Activated CD8-positive, alpha-beta memory T cell treated with anti-CD3 and anti-CD28 coated beads for 36 hours (primary cell): Measurements from ENCODE around the gene GNL3L. TPM values are rescaled to one million over a fixed set of nuclear protein-coding genes. Genes with fewer than 3 reads are reported as not detected.
"Not testable (repeated sequence)": the region's sequence is repeated elsewhere in the genome, so short reads cannot be mapped to it uniquely, and the experiment has no call there.

Experiments used
- CTCF ChIA-PET: fragments of 350-600 bp; sonication (Branson Sonifier 250); formaldehyde crosslinking; loops from one replicate; lab custom pipeline; 2021; ENCODE audit warnings: antibody characterized with exemption; lab: Charles Lee
- POLR2A ChIA-PET: fragments of 350-600 bp; sonication (Branson Sonifier 250); formaldehyde crosslinking; loops from one replicate; lab custom pipeline; 2021; ENCODE audit warnings: antibody characterized with exemption; lab: Charles Lee
- total RNA-seq, 2 experiments: library from RNA; stranded (reverse); gene quantifications; one replicate each; pipeline ENCODE4 v1.2.3, GENCODE V29; 2021

Gene GNL3L, protein sequence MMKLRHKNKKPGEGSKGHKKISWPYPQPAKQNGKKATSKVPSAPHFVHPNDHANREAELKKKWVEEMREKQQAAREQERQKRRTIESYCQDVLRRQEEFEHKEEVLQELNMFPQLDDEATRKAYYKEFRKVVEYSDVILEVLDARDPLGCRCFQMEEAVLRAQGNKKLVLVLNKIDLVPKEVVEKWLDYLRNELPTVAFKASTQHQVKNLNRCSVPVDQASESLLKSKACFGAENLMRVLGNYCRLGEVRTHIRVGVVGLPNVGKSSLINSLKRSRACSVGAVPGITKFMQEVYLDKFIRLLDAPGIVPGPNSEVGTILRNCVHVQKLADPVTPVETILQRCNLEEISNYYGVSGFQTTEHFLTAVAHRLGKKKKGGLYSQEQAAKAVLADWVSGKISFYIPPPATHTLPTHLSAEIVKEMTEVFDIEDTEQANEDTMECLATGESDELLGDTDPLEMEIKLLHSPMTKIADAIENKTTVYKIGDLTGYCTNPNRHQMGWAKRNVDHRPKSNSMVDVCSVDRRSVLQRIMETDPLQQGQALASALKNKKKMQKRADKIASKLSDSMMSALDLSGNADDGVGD
- 10 to 100 TPM; 94.1 to 95.6 TPM for total RNA-seq

DNA sequence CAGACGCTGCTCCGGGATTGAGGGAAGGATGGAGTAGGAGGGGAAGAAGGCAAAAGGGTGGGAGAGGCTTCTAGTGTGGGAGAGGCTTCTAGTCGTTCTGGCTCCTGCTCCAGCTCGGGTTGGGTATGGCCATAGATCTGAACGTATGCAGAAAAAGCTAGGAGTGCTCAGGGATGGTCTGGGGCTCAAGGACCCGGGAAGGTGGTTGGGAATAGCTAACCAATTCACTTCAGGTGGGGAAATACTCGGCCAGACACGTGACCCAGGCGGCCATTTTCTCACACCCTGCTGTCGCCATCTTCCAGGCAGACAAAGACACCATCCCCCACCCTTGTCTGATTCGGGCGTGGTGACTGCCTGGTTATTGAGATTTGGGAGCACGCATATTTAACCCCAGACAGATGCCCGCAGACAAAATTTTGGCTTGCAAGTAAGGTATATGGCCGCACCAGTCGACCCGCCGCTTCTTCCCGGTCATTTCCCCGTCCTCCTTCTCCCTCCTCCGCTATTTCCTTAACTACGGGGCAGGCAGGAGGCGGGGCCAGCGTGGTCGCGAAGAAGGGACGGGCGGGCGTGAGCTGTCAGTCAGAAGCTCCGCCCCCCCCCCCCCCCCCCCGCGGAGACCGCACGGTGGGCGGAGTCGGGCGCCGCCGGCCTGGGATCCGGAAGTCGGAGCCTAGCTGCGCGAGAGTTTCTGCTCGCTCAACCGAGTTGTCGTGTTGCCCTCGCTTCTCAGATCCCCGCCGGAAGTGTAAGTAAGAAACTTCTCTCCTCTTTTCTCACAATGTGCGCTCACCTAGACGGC lies at the start of gene GNL3L:
Gene GNL3L (plus strand): TSS at position 668 of the 805 bp plus-strand sequence. CDS start 2,348 bp downstream, outside the sequence.
- POLR2A ChIA-PET, result interaction anchor here (0.6 to 1.7 kb wide), 3 partner anchors 110 to 487 kb away, joined by 3 to 12 read pairs (median 4); no protein-coding TSS in a partner anchor
- CTCF ChIA-PET, result no interaction called here

GRCh38 chrX:54482839-54483593 lies 47.0 kb upstream of the GNL3L start:
- CTCF ChIA-PET, result no interaction called here
- POLR2A ChIA-PET, result no interaction called here

GRCh38 chrX:54483946-54484345 lies 46.1 kb upstream of the GNL3L start:
- ChIA-PET POLR2A (no interaction called here), CTCF (no interaction called here)

- CTCF ChIA-PET, result no interaction called here
- POLR2A ChIA-PET, result no interaction called here
Observed at GRCh38 chrX:54484666-54485065, 45.4 kb upstream of the GNL3L start.

DNA sequence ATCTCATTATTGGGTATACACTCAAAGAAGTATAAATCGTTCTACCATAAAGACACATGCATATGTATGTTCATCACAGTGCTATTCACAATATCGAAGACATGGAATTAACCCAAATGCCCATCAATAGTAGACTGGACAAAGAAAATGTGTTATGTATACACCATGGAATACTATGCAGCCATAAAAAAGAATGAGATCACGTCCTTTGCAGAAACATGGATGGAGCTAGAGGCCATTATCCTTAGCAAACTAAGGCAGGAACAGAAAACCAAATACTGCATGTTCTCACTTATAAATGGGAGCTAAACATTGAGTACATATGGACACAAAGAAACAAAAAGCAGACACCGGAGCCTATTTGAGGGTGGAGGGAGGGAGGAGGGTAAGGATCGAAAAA lies 40.2 kb upstream of the GNL3L start:
- CTCF ChIA-PET, POLR2A ChIA-PET: not testable (repeated sequence)

DNA sequence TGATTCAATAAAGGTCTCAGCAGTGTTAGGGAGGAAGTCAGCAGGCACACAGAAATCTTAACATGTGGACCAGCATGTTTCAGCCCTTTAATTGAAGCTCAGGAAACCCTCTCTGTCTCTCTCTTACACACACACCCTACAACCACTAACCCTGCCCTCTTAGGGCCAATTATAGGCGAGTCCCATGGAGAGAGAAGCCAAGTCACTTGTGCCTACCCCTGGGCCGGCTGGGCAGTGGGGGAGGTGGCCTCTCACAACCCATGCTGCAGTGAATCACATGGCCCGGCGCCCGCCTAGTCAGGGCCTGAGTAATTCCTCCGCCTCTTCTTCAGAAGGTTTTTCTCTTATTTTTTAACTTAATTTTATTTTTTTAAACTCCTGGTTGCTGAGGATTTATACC lies 37.7 kb upstream of the GNL3L start:
- CTCF ChIA-PET, result interaction anchor here (0.7 kb wide), 1 partner anchor 368 kb away, joined by 3 read pairs; no protein-coding TSS in a partner anchor
- POLR2A ChIA-PET, result no interaction called here

DNA sequence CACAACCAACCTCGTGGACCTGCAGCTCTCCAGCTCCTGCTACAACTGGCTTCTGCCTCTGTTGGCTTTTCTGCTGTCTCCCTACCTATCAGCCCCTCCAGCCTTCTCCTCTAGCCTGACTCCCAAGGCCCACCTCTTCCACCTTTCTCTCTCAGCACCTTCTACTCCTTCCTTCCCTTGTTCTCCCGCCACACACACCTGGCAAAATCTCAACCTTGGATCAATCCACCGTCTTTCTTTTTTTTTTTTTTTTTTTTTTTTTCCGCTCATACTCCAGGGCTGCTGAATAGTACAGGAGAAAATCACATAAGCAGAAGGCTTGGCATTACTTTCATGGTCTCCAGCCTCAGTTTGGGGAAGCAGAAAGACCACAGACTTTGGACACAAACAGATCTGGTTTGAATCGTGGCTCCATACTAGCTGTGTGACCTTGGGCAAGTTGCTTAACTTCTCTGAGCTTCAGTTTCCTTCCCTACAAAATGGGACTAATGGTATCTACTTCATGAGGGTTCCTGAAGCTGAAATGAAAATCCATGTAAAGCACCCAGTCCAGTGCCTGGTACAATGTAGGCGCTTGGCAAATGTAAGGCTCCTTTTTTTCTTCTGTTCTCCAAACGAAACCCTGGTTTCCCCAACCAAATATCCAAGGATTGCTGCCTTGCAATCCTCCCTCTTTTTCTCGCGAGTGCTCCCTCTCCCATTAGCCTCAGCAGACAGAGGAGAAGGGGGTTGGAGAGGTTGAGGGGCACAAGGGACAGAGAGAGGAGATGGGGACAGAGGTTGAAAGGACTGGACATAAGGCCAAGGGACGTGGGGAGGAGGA lies 35.6 kb upstream of the GNL3L start:
- CTCF ChIA-PET, result no interaction called here

GRCh38 chrX:54494989-54495813 lies 34.8 kb upstream of the GNL3L start:
- ChIA-PET POLR2A (no interaction called here), CTCF (no interaction called here)

More for the DNA sequence above, 35.6 kb upstream of the GNL3L start:
- POLR2A ChIA-PET, result no interaction called here

DNA sequence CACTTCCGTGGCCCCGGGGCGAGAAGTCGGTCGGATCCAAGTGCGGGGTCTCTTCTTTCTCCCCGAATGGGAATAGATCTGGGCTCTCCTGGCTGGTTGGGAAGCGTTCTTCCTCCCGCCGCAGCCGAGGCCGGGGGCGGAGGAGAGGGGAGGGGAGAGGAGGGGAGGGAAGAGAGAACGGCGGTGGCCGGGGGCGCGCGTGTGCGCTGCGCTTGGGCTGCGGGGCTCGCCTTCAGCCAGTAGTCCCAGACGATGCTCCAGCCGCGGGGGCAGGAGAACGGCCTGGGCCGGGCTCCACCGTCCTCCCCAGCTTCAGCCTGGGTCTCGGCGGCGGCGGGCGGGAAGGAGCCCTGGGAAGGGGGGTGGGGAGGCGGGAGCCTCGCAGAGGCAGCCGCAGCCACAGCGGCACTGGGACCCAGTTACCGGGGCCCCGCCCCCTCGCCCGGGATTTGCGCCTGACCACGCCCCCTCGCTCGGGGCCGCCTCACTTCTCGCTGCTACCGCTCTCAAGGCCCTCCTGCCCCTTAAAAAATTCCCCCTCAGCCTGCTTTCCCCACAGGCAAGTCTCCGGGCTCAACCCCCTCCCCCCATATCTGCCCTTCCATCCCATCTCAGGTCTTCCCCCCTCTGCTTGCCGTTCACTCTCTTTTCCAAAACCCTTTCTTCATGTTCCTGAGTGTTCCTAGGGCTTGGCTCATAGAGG lies 34.1 kb upstream of the GNL3L start, which contains the start of gene FGD1:
Gene FGD1 (minus strand): TSS at position 421 of the 703 bp plus-strand sequence. CDS start 802 bp downstream, outside the sequence.
- POLR2A ChIA-PET, result no interaction called here
- CTCF ChIA-PET, result no interaction called here

- ChIA-PET POLR2A (no interaction called here), CTCF (no interaction called here)
Observed at GRCh38 chrX:54496517-54496852, 33.5 kb upstream of the GNL3L start.

GRCh38 chrX:54496936-54497335 lies 33.1 kb upstream of the GNL3L start:
- POLR2A ChIA-PET, result no interaction called here
- CTCF ChIA-PET, result no interaction called here

DNA sequence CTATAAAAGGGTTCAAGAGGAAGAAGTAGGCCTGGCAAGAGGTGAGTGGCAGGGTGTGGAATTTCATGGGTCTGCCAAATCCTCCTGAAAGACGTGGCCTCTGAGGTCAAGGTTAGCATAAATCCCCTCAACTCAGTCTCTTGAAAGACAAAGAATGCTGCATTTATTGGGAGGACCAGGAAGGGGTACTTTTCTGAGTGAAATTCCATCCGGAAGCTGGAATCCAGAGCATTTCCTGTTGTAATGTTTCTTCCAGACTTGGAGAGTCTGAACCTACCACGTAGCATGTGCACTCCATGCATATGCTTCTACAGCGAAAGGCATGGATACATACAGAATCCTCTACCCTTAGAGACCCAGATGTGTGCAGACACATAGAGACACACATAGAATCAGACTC lies 20.6 kb upstream of the GNL3L start:
- CTCF ChIA-PET, result no interaction called here
- POLR2A ChIA-PET, result no interaction called here

DNA sequence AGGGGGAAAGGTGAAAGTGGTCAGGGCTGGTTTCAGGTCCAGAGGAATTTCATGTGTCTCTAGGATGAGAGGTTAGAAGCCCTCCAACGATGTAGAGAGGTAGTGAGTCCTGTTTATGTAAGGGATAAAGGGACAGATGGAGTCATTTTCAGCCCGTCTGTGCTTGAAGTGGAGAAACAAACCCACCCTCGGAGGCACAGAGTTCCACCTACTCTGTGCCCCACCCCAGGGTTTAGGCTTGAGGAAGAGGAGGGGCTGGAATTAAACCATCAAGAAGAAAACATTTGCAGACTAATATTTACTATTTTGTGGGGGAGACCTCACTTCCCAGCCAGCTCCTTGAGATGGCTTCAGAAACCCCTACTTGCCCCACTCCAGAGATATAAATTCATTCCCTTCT lies 868 bp upstream of the GNL3L start:
- ChIA-PET CTCF (no interaction called here), POLR2A (interaction anchor here (1.7 kb wide), 1 partner anchor 111 kb away, joined by 12 read pairs; no protein-coding TSS in a partner anchor)

DNA sequence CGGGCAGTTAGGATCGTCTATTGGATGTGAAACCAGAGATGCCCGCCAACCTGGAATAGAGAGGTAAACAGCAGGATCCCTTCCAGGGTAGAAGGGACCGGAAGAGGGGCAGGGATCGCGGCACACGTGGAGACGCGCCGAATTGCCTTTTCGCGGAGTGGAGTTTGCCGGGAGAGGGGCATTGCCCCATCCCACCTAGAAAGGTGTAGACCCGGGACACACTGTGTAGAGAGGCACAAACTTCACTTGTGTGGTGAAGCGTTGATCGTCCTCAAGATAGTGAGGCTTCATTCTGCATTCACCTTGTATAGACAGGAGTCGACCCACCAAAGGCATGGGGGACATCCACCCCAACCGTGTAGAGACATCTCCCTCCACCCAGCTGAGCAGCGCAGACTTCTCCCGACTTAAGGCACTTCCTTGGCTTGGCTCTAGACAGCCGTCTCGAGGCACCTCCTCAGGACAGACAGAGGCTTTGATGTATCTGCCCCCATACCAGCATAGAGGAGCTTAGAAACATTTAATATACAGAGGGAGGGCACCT lies 410 bp downstream of the GNL3L start:
- ChIA-PET CTCF (no interaction called here), POLR2A (interaction anchor here (0.6 to 1.7 kb wide), 3 partner anchors 14 to 278 kb away, joined by 4 to 12 read pairs (median 4); no protein-coding TSS in a partner anchor)

DNA sequence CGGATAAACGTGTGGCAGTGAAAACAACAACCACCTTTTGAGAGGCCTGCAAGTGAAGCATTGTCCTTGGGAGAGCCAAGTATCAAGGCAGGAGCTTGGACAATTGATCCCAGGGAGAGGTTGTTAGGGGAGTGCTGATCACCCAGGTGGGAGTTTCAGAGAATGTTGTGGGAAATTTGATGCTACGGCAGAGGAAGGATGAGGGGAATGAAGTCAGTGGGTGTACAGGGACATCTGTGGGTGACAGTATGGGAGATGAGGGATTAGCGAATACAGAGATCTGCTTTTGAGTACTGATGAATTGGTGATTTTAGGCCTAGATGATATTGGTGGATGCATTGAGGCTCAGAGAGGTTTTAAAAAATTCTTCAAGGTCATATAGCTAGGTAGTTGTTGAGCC lies 4.3 kb downstream of the GNL3L start:
- ChIA-PET CTCF (interaction anchor here (0.7 kb wide), 1 partner anchor 116 kb away, joined by 3 read pairs; no protein-coding TSS in a partner anchor), POLR2A (no interaction called here)

DNA sequence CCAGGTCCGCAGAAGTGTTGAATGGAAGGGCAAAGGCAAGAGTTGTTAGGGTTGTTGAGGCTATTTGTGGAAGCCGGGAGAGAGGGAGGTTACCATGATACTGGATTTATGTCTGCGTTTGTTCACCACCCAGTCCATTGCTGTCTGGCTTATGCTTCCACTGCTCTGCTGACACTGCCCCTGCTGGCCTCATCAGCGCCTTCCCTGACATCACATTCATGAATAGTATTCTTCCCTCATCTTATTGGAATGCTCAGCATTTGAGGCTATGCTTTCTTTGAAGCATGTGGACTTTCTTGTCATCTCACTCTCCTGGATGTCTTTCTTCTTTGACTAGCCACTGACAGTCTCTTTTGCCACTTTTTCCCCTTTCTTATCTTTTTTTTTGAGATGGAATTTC lies 10.3 kb downstream of the GNL3L start:
- CTCF ChIA-PET, result no interaction called here
- POLR2A ChIA-PET, result no interaction called here

- CTCF ChIA-PET, result not testable (repeated sequence)
- POLR2A ChIA-PET, result interaction anchor here (0.7 kb wide), 1 partner anchor 11 kb away, joined by 6 read pairs; no protein-coding TSS in a partner anchor
Observed at GRCh38 chrX:54542239-54542638, 12.2 kb downstream of the GNL3L start.
